Subcutaneous preadipocyte (primary cell): ENCODE results near the gene ACTC1. TPM values are rescaled to one million over a fixed set of nuclear protein-coding genes. Genes with fewer than 3 reads are reported as not detected.

Experiments
- total RNA-seq: library from RNA; depleted of rRNA; stranded (reverse); fragments of >200 nt; gene quantifications from 2 replicates; pipeline ENCODE4 v1.2.3, GENCODE V29; 2012

Gene ACTC1
- not detected in 2 replicates for total RNA-seq

DNA sequence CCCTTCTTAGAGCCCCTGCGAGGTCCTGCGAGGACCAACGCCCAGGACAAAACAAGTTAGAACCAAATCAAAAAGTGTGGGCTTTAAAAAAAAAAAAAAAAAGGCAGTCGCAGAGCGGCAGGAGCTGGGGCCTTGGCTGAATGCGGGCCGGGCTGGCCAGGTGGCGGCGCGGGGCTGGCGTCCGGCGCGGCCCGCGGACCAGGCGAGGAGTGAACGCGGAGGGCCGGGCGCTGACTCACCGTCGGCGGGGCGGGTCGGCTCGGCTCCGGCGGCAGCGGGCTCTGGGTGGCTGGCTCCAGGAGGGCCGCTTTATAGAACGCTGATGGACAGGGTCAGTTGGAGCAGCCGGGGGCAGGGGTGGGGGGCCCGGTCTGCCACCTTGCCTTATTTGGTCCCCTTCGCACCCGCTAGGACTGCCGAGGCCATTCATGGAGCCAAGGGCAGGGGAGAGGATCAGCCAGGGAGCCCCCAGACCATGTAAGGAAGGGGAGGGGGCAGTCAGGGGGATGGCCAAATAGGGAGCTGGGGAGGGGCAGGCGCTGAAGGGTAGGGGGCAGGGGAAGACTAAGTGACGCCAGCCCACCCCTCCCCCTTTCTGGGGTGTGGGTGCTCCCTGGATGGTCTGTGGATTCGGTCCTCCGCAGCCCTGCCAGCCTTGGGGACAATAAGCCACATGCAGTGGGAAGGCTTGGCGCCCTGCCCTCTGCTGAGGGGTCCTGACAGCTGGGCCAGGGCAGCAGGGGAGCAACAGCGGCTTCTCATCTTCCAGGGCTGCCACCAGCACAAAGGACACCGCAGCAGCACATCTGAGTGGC lies at the start of gene ACTC1:
Gene ACTC1, minus strand, starts transcription at position 283 of the 815 bp plus-strand sequence. CDS start 741 bp downstream, outside the sequence.

DNA sequence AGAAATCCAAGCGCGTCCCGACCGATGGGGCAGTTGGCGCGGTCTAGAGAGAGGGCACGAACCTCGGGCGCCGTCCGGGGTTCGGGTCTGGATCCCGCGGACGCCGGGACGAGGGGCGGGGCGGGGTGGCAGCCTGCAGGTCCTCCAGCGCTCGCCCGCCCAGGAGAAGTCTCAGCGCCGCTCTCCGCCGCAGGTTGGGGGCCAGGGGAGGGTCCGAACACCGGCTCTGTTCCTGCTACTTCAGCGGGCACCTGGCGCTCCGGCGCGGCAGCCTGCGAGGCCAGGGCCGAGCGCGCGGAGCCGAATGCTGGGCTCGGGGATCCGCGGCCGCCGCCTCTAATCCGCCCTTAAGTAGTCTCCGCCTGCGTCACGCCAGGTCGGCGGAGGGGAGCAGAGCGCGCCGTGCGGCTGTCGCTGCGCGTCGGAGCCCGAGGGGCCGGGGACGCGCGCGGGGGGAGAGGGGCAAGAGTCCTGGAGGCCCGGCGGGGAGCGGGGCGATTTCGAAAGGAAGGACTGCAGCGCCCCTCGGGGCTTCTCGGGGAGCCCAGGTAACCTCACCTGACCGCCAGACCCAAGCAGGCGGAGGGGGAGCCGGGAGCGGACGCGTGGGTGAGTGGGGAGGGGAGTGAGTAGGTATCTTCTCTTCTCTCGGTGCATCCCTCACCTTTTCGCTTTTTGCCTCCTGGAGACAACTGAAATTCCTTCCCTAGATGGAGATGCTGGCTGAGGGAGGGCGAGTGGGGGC lies 40.5 kb downstream of the ACTC1 start, which contains the start of gene GJD2:
Gene GJD2, minus strand, starts transcription at position 325 of the 745 bp plus-strand sequence. CDS start 510 bp downstream, outside the sequence.

Other genes with a start within 250 kb of the ACTC1 start
- 8.8 and 15.8 TPM in 2 replicates for gene GOLGA8B, start 211.9 kb downstream of the ACTC1 start, total RNA-seq
- not detected in 2 replicates for gene GJD2, start 40.6 kb downstream of the ACTC1 start, total RNA-seq
- gene AQR, start 174.2 kb upstream of the ACTC1 start, total RNA-seq, result 22.8 and 30.9 TPM in 2 replicates
- gene ZNF770, start 192.7 kb upstream of the ACTC1 start, total RNA-seq, result 19.5 and 26.4 TPM in 2 replicates